ENCODE data around the gene LZTS2. TPM values are rescaled to one million over a fixed set of nuclear protein-coding genes. Genes with fewer than 3 reads are reported as not detected.

LZTS2 gene
- total and polyA plus RNA-seq, 2 experiments from 2014 or later, result 27.6 to 88.3 TPM

DNA sequence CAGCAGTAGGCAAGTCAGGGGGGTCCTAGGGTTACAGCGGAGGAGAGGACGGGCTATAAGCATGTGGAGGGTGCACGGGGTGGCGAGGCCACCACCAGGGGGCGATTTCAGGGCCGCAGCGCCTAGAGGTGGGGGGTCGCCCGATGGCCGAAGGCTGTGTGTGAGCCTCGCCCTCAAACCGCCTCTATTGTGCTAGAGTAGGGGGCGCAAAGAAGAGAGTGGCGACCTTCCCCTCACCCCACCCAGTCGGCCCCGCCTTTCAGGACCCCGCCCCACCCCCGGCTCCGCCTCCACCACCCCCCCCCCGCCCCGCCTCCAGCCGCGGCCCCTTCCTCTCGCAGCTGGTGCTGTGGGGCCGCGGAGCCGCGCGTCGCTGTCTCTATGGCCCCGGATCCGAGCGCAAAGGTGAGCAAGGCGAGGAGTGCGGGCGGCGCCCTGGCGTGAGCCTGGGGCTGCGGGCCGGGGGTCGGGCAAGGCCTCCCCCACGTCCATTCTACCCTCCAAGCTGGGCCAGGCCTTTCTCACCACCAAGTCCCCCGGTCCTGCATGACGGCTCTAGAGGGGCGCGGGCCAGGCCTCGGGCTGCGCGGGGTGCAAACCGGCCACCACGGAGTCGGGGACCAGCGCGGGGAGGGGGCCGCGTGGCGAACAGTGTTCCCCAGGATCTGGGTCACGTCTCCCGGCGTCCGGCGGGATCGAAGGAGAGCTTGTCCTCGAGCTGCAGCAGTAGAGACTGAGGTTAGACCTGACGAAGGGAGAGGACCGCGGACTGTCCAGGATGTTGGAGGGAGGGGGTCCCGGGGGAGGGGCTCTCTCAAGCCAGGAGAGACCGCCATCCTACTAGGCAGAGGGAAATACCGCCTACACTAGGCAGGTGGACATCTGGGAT is 30.2 kb upstream of the LZTS2 start, which contains the start of gene SEMA4G:
TSS of gene SEMA4G (plus strand) at position 318 of the 889 bp plus-strand sequence. CDS start 3,409 bp downstream, outside the sequence.
- peak within 1 kb of the TSS; percentile 98 for H2AFZ ChIP-seq
- H3K79me2 ChIP-seq (replicated peaks; ENCODE audit: insufficient read depth), result no peaks in the 10 kb centered on the region
- peak within 1 kb of the TSS; percentile 96 for H3K4me2 ChIP-seq
- ATAC-seq (peak; percentile 87), DNase-seq (ENCODE audit: low spot score) (peak; percentile 86)
- TF ChIP-seq ZNF331 (CRISPR knock-in tag; IDR thresholded peaks at IDR 0.05; ENCODE audit: low read depth) (no peak), POLR2AphosphoS5 (IDR thresholded peaks at IDR 0.05; ENCODE audit: low read depth) (peak; percentile 71; the same call in 1 of the 2 replicates), JUNB (IDR thresholded peaks at IDR 0.05; ENCODE audit: unreplicated experiment) (no peak)
- TF ChIP-seq, protein P1, sequence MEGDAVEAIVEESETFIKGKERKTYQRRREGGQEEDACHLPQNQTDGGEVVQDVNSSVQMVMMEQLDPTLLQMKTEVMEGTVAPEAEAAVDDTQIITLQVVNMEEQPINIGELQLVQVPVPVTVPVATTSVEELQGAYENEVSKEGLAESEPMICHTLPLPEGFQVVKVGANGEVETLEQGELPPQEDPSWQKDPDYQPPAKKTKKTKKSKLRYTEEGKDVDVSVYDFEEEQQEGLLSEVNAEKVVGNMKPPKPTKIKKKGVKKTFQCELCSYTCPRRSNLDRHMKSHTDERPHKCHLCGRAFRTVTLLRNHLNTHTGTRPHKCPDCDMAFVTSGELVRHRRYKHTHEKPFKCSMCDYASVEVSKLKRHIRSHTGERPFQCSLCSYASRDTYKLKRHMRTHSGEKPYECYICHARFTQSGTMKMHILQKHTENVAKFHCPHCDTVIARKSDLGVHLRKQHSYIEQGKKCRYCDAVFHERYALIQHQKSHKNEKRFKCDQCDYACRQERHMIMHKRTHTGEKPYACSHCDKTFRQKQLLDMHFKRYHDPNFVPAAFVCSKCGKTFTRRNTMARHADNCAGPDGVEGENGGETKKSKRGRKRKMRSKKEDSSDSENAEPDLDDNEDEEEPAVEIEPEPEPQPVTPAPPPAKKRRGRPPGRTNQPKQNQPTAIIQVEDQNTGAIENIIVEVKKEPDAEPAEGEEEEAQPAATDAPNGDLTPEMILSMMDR (conservative IDR thresholded peaks at IDR 0.05; ENCODE audit: low read depth in 2 of 2), result peak; percentile 67 to 78
- no peak within 1 kb of the TSS for H3K27ac Mint-ChIP-seq
- H3K4me3 ChIP-seq, result peak within 1 kb of the TSS; percentile 92
- H3F3A ChIP-seq (replicated peaks; ENCODE audit: low read depth), result peaks cover 5% of the 10 kb centered on the region; the same call in 1 of the 2 replicates
- no peaks in the 10 kb centered on the region for H3K9me2 ChIP-seq (ENCODE audit: insufficient read depth)
- H3K4me3 Mint-ChIP-seq, result peak within 1 kb of the TSS; percentile 77
- no peak within 1 kb of the TSS for H3K27ac ChIP-seq (ENCODE audit: low read depth)
- no peaks in the 10 kb centered on the region for H4K20me1 ChIP-seq (replicated peaks; ENCODE audit: insufficient read depth)
- no peaks in the 10 kb centered on the region for H3K9me3 Mint-ChIP-seq
- H3K36me3 Mint-ChIP-seq (ENCODE audit: low read depth), result 0 out of 3 replicates have a peak, but pooled peaks cover 3% of the 10 kb centered on the region
- peaks cover 15% of the 10 kb centered on the region for H3K27me3 Mint-ChIP-seq (ENCODE audit: insufficient read depth, low read depth, poor library complexity)
- peaks cover 26% of the 10 kb centered on the region for H3K4me1 ChIP-seq (ENCODE audit: insufficient read depth)
- H3K27me3 ChIP-seq (ENCODE audit: insufficient read depth), result no peaks in the 10 kb centered on the region
- peaks cover 32% of the 10 kb centered on the region for H3K4me1 Mint-ChIP-seq
- H3K36me3 ChIP-seq (ENCODE audit: insufficient read depth), result no peaks in the 10 kb centered on the region

GRCh38 chr10:100970076-100970913 is 29.3 kb upstream of the LZTS2 start:
- ATAC-seq (peak; percentile 38), DNase-seq (ENCODE audit: low spot score) (peak; percentile 52)
- Histone ChIP-seq H3K79me2 (replicated peaks; ENCODE audit: insufficient read depth) (no peaks in the 10 kb centered on the region), H3K4me1 (ENCODE audit: insufficient read depth) (peaks cover 26% of the 10 kb centered on the region), H3K27ac (ENCODE audit: low read depth) (no peak overlapping the region), H3K36me3 (ENCODE audit: insufficient read depth) (no peaks in the 10 kb centered on the region), H3K9me2 (ENCODE audit: insufficient read depth) (no peaks in the 10 kb centered on the region), H3K4me3 (peak overlapping the region; percentile 92), H3F3A (replicated peaks; ENCODE audit: low read depth) (peaks cover 5% of the 10 kb centered on the region; the same call in 1 of the 2 replicates), H3K27me3 (ENCODE audit: insufficient read depth) (no peaks in the 10 kb centered on the region), H4K20me1 (replicated peaks; ENCODE audit: insufficient read depth) (no peaks in the 10 kb centered on the region), H3K4me2 (peak overlapping the region; percentile 96), H2AFZ (peak overlapping the region; percentile 96)
- peak overlapping the region; percentile 77 for H3K4me3 Mint-ChIP-seq
- no peaks in the 10 kb centered on the region for H3K9me3 Mint-ChIP-seq
- TF ChIP-seq ZNF331 (CRISPR knock-in tag; IDR thresholded peaks at IDR 0.05; ENCODE audit: low read depth) (no peak), ETS1 (IDR thresholded peaks at IDR 0.05) (no peak)
- 0 out of 3 replicates have a peak, but pooled peaks cover 3% of the 10 kb centered on the region for H3K36me3 Mint-ChIP-seq (ENCODE audit: low read depth)
- H3K4me1 Mint-ChIP-seq, result peaks cover 32% of the 10 kb centered on the region
- H3K27ac Mint-ChIP-seq, result no peak overlapping the region
- H3K27me3 Mint-ChIP-seq (ENCODE audit: insufficient read depth, low read depth, poor library complexity), result peaks cover 15% of the 10 kb centered on the region
